ENCODE measurements around the gene PPP1R16B.

The PPP1R16B gene

GRCh38 chr20:38830356-38830755 is 24.9 kb downstream of the PPP1R16B start:
- Histone ChIP-seq H3K9me3 (ENCODE audit: insufficient read depth, low read length) (no peaks in the 10 kb centered on the region), H3K4me2 (ENCODE audit: low read depth, low read length, poor library complexity, severe bottlenecking) (no peak overlapping the region), H2AFZ (ENCODE audit: low read depth, low read length, severe bottlenecking) (no peak overlapping the region), H3K27ac (ENCODE audit: low read depth, low read length) (no peak overlapping the region), H3K27me3 (ENCODE audit: low read length) (no peaks in the 10 kb centered on the region), H3K4me3 (ENCODE audit: insufficient read depth, low read length, poor library complexity, severe bottlenecking) (no peak overlapping the region), H3K36me3 (ENCODE audit: low read length) (peaks cover 8% of the 10 kb centered on the region), H3K79me2 (ENCODE audit: insufficient read depth, low read length) (peaks cover 95% of the 10 kb centered on the region), H3K9me2 (replicated peaks; ENCODE audit: insufficient read depth, low read length) (no peaks in the 10 kb centered on the region), H3F3A (ENCODE audit: insufficient read depth) (peaks cover 12% of the 10 kb centered on the region; the same call in 1 of the 2 replicates), H4K20me1 (ENCODE audit: low read depth, low read length) (peaks cover 9% of the 10 kb centered on the region; the same call in 1 of the 2 replicates), H3K9ac (ENCODE audit: low read length) (no peak overlapping the region)
- no peak for TF ChIP-seq EZH2phosphoT487 (conservative IDR thresholded peaks at IDR 0.05; ENCODE audit: low read length)
- TF ChIP-seq, protein P1, sequence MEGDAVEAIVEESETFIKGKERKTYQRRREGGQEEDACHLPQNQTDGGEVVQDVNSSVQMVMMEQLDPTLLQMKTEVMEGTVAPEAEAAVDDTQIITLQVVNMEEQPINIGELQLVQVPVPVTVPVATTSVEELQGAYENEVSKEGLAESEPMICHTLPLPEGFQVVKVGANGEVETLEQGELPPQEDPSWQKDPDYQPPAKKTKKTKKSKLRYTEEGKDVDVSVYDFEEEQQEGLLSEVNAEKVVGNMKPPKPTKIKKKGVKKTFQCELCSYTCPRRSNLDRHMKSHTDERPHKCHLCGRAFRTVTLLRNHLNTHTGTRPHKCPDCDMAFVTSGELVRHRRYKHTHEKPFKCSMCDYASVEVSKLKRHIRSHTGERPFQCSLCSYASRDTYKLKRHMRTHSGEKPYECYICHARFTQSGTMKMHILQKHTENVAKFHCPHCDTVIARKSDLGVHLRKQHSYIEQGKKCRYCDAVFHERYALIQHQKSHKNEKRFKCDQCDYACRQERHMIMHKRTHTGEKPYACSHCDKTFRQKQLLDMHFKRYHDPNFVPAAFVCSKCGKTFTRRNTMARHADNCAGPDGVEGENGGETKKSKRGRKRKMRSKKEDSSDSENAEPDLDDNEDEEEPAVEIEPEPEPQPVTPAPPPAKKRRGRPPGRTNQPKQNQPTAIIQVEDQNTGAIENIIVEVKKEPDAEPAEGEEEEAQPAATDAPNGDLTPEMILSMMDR (IDR thresholded peaks at IDR 0.05; ENCODE audit: insufficient read depth, low read length, poor library complexity, severe bottlenecking) = no peak

DNA sequence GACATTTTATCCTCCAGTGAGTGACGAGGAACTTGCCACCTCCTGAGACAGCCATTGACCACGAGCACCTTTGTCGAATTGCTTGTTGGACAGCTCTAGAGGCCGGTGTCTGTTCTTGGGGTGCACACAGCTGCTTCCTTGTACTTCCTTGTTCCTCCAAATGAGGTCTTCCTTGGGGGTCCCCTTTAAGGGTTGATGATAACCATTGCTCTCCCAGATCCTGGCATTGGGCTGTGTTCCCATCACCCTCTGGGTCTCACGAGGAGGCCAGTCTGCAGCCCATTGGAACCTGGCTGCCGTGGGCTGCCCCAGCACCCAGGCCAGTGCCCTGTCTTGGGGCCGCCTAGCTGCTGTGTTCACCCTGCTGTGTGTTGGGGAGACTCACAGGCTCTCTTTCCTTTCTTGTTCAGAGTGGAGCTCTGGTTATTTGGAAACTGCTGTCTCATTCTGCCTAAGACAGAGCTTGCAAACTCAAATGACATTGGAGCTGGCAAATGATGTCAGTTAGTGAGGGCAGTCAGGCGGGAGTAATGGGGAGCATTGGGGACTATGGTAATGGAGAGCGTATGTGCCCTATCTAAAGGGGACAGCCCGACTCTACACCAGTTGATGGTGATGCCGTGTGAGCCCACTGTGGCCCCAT is 25.7 kb downstream of the PPP1R16B start:
- Histone ChIP-seq H3K9ac (ENCODE audit: low read length) (no peak overlapping the region), H3K4me2 (ENCODE audit: low read depth, low read length, poor library complexity, severe bottlenecking) (no peak overlapping the region), H3K27ac (ENCODE audit: low read depth, low read length) (no peak overlapping the region), H3K79me2 (ENCODE audit: insufficient read depth, low read length) (peaks cover 95% of the 10 kb centered on the region), H2AFZ (ENCODE audit: low read depth, low read length, severe bottlenecking) (no peak overlapping the region), H4K20me1 (ENCODE audit: low read depth, low read length) (peaks cover 9% of the 10 kb centered on the region; the same call in 1 of the 2 replicates), H3F3A (ENCODE audit: insufficient read depth) (peaks cover 12% of the 10 kb centered on the region; the same call in 1 of the 2 replicates), H3K27me3 (ENCODE audit: low read length) (no peaks in the 10 kb centered on the region), H3K9me3 (ENCODE audit: insufficient read depth, low read length) (no peaks in the 10 kb centered on the region), H3K9me2 (replicated peaks; ENCODE audit: insufficient read depth, low read length) (no peaks in the 10 kb centered on the region), H3K4me3 (ENCODE audit: insufficient read depth, low read length, poor library complexity, severe bottlenecking) (no peak overlapping the region), H3K36me3 (ENCODE audit: low read length) (peaks cover 8% of the 10 kb centered on the region)
- TF ChIP-seq, protein P1 (IDR thresholded peaks at IDR 0.05; ENCODE audit: insufficient read depth, low read length, poor library complexity, severe bottlenecking) = no peak
- TF ChIP-seq EZH2phosphoT487 (conservative IDR thresholded peaks at IDR 0.05; ENCODE audit: low read length) = no peak

GRCh38 chr20:38831995-38832620 is 26.6 kb downstream of the PPP1R16B start:
- H3K9ac ChIP-seq (ENCODE audit: low read length) = no peak overlapping the region
- no peak overlapping the region for H2AFZ ChIP-seq (ENCODE audit: low read depth, low read length, severe bottlenecking)
- H3F3A ChIP-seq (ENCODE audit: insufficient read depth) = peaks cover 17% of the 10 kb centered on the region; the same call in 1 of the 2 replicates
- H3K27ac ChIP-seq (ENCODE audit: low read depth, low read length) = no peak overlapping the region
- TF ChIP-seq, protein P1 (IDR thresholded peaks at IDR 0.05; ENCODE audit: insufficient read depth, low read length, poor library complexity, severe bottlenecking) = no peak
- no peak for TF ChIP-seq EZH2phosphoT487 (conservative IDR thresholded peaks at IDR 0.05; ENCODE audit: low read length)
- no peaks in the 10 kb centered on the region for H3K9me3 ChIP-seq (ENCODE audit: insufficient read depth, low read length)
- H3K27me3 ChIP-seq (ENCODE audit: low read length) = no peaks in the 10 kb centered on the region
- peaks cover 14% of the 10 kb centered on the region for H3K36me3 ChIP-seq (ENCODE audit: low read length)
- H3K9me2 ChIP-seq (replicated peaks; ENCODE audit: insufficient read depth, low read length) = no peaks in the 10 kb centered on the region
- peaks cover 96% of the 10 kb centered on the region for H3K79me2 ChIP-seq (ENCODE audit: insufficient read depth, low read length)
- H3K4me3 ChIP-seq (ENCODE audit: insufficient read depth, low read length, poor library complexity, severe bottlenecking) = no peak overlapping the region
- no peak overlapping the region for H3K4me2 ChIP-seq (ENCODE audit: low read depth, low read length, poor library complexity, severe bottlenecking)
- H4K20me1 ChIP-seq (ENCODE audit: low read depth, low read length) = peaks cover 9% of the 10 kb centered on the region; the same call in 1 of the 2 replicates

Data from SU-DHL-6 (cell line).